SK-N-SH (cell line): Measurements from ENCODE around the gene CROT. TPM values are rescaled to one million over a fixed set of nuclear protein-coding genes. Genes with fewer than 3 reads are reported as not detected.

Experiments used
- CTCF ChIA-PET: fragments of 300-600, 350-600 bp; formaldehyde crosslinking; extraction: SDS; loops from one replicate; lab custom pipeline; 2021; lab: Yijun Ruan, JAX
- POLR2A ChIA-PET: fragments of 350-600 bp; sonication (Branson Sonifier 250); formaldehyde crosslinking; extraction: SDS; loops from one replicate; lab custom pipeline; 2020; ENCODE audit warnings: antibody characterized with exemption, inconsistent platforms; lab: Yijun Ruan, JAX
- DNase-seq: peaks from one replicate; pipeline ENCODE4 v3.0.0; 2012
- H2AFZ ChIP-seq: fragments of 200-600 bp; sonication (generic); 2 replicates; pipeline ENCODE4 v1.8.1; 2016; ENCODE audit warnings: antibody characterized with exemption, mild to moderate bottlenecking, low read depth
- H3F3A ChIP-seq: fragments of 200-600 bp; sonication (generic); replicated peaks from 2 replicates; pipeline ENCODE3; 2016; ENCODE audit warnings: antibody characterized with exemption, mild to moderate bottlenecking; ENCODE audit not compliant: insufficient read depth
- H3K27ac ChIP-seq, 2 experiments: fragments of 200-500 bp in 1 of 2; fragments of 200-600 bp in 1 of 2; sonication (Bioruptor generic) in 1 of 2; sonication (generic), shearing (Covaris generic) in 1 of 2; 2 replicates each; pipeline versions ENCODE4 v1.5.1 to v1.6.1; 2014 to 2016; ENCODE audit warnings: low read depth in 2 of 2, inconsistent platforms in 1 of 2, low read length in 1 of 2, mild to moderate bottlenecking in 1 of 2, mixed read lengths in 1 of 2
- H3K27me3 ChIP-seq: fragments of 200-600 bp; sonication (generic), shearing (Covaris generic); 2 replicates; pipeline ENCODE4 v1.6.1; 2016; ENCODE audit warnings: mixed run types; ENCODE audit not compliant: insufficient read depth
- H3K36me3 ChIP-seq, 2 experiments: fragments of 200-500 bp in 1 of 2; fragments of 200-600 bp in 1 of 2; sonication (Bioruptor generic) in 1 of 2; sonication (generic) in 1 of 2; replicated peaks in 1 of 2; 2 replicates each; pipeline versions ENCODE3 to v1.5.1; 2014 to 2016; ENCODE audit warnings: low read length in 1 of 2, mild to moderate bottlenecking in 1 of 2; ENCODE audit not compliant: insufficient read depth in 2 of 2, control insufficient read depth in 1 of 2
- H3K4me1 ChIP-seq, 2 experiments: fragments of 200-500 bp in 1 of 2; fragments of 200-600 bp in 1 of 2; sonication (Bioruptor generic) in 1 of 2; sonication (generic), shearing (Covaris generic) in 1 of 2; 2 replicates each; pipeline versions ENCODE4 v1.5.1 to v1.6.1; 2014 to 2016; ENCODE audit warnings: low read depth in 1 of 2, low read length in 1 of 2, mixed run types in 1 of 2; ENCODE audit not compliant: insufficient read depth in 2 of 2, control insufficient read depth in 1 of 2
- H3K4me2 ChIP-seq: fragments of 200-600 bp; sonication (generic), shearing (Covaris generic); 2 replicates; pipeline ENCODE4 v1.6.1; 2017; ENCODE audit warnings: mixed run types
- H3K4me3 ChIP-seq, 2 experiments: fragments of 200-500 bp in 1 of 2; fragments of 200-600 bp in 1 of 2; sonication (Bioruptor generic) in 1 of 2; sonication (generic), shearing (Covaris generic) in 1 of 2; 2 replicates each; pipeline versions ENCODE4 v1.5.1 to v1.8.1; 2014 to 2016; ENCODE audit warnings: low read depth in 2 of 2, inconsistent platforms in 1 of 2, low read length in 1 of 2, mild to moderate bottlenecking in 1 of 2, mixed read lengths in 1 of 2, moderate library complexity in 1 of 2
- H3K79me2 ChIP-seq: fragments of 200-600 bp; sonication (generic); 2 replicates; pipeline ENCODE4 v1.8.1; 2017; ENCODE audit warnings: mild to moderate bottlenecking; ENCODE audit not compliant: insufficient read depth
- H3K9ac ChIP-seq: fragments of 200-600 bp; sonication (generic); 2 replicates; pipeline ENCODE4 v1.6.1; 2017; ENCODE audit warnings: mixed run types
- H3K9me2 ChIP-seq: fragments of 200-600 bp; sonication (generic); 2 replicates; pipeline ENCODE4 v1.6.1; 2017; ENCODE audit warnings: mixed run types
- H3K9me3 ChIP-seq: fragments of 200-600 bp; sonication (generic); 2 replicates; pipeline ENCODE4 v1.6.1; 2017; ENCODE audit warnings: mixed run types, mild to moderate bottlenecking, moderate library complexity
- H4K20me1 ChIP-seq: fragments of 200-600 bp; sonication (generic); 2 replicates; pipeline ENCODE4 v1.6.1; 2017; ENCODE audit warnings: mild to moderate bottlenecking, mixed run types; ENCODE audit not compliant: insufficient read depth
- CHD2 ChIP-seq: fragments of 150-350 bp; IDR thresholded peaks from 2 replicates; pipeline ENCODE4 v1.6.1; 2018; ENCODE audit warnings: low read length; ENCODE audit not compliant: partially characterized antibody
- EP300 ChIP-seq, 2 experiments: IDR thresholded peaks; 2 replicates each; pipeline versions ENCODE4 v1.4.0 to v1.6.1; 2012; ENCODE audit warnings: borderline replicate concordance in 1 of 2, low read depth in 1 of 2, low read length in 1 of 2
- EZH2phosphoT487 ChIP-seq: fragments of 200-600 bp; sonication (generic); IDR thresholded peaks from 2 replicates; pipeline ENCODE4 v1.6.1; 2017; ENCODE audit warnings: low read depth, mixed run types, mild to moderate bottlenecking, antibody characterized with exemption, moderate library complexity, borderline replicate concordance
- FOSL2 ChIP-seq: IDR thresholded peaks from 2 replicates; pipeline ENCODE4 v1.4.0; 2012; ENCODE audit warnings: low read depth, mild to moderate bottlenecking, moderate library complexity, borderline replicate concordance
- FOXJ3 ChIP-seq: sonication (generic); formaldehyde crosslinking; IDR thresholded peaks from 2 replicates; pipeline ENCODE4 v1.5.1; 2020; ENCODE audit warnings: mild to moderate bottlenecking, missing genetic modification reagents
- FOXM1 ChIP-seq: IDR thresholded peaks from 2 replicates; pipeline ENCODE4 v1.4.0; 2012; ENCODE audit warnings: low read depth, mild to moderate bottlenecking
- GATA2 ChIP-seq: sonication (generic); formaldehyde crosslinking; IDR thresholded peaks from 2 replicates; pipeline ENCODE4 v1.5.0; 2020; ENCODE audit warnings: mild to moderate bottlenecking, missing genetic modification reagents
- IRF3 ChIP-seq: fragments of 150-350 bp; IDR thresholded peaks from 2 replicates; pipeline ENCODE4 v1.6.1; 2016; ENCODE audit warnings: mild to moderate bottlenecking, low read depth, low read length
- JUND ChIP-seq: IDR thresholded peaks from 2 replicates; pipeline ENCODE4 v1.4.0; 2012
- MAX ChIP-seq: IDR thresholded peaks from 2 replicates; pipeline ENCODE4 v1.4.0; 2012; ENCODE audit warnings: low read depth
- MEF2A ChIP-seq: IDR thresholded peaks from 2 replicates; pipeline ENCODE4 v1.4.0; 2012; ENCODE audit warnings: low read depth, borderline replicate concordance
- NFIC ChIP-seq: IDR thresholded peaks from 2 replicates; pipeline ENCODE4 v1.4.0; 2012; ENCODE audit warnings: borderline replicate concordance
- PBX3 ChIP-seq: IDR thresholded peaks from 2 replicates; pipeline ENCODE4; 2012
- POLR2AphosphoS5 ChIP-seq: IDR thresholded peaks from 2 replicates; pipeline ENCODE4 v1.6.1; 2012; ENCODE audit warnings: low read depth, low read length
- RAD21 ChIP-seq: IDR thresholded peaks from 2 replicates; pipeline ENCODE4 v1.6.1; 2012; ENCODE audit warnings: mild to moderate bottlenecking, low read length
- RCOR1 ChIP-seq: fragments of 150-350 bp; IDR thresholded peaks from 2 replicates; pipeline ENCODE4 v1.6.1; 2017; ENCODE audit warnings: antibody characterized with exemption, low read length
- RXRA ChIP-seq: IDR thresholded peaks from 2 replicates; pipeline ENCODE4 v1.4.0; 2012; ENCODE audit warnings: low read depth, mild to moderate bottlenecking, borderline replicate concordance
- SIN3A ChIP-seq: IDR thresholded peaks from 2 replicates; pipeline ENCODE4 v1.6.1; 2012; ENCODE audit warnings: low read depth, mild to moderate bottlenecking, low read length, moderate library complexity, borderline replicate concordance
- SMC3 ChIP-seq: IDR thresholded peaks from 2 replicates; pipeline ENCODE4 v1.6.1; 2012; ENCODE audit warnings: low read depth, low read length, improper control_type of control experiment
- TAF1 ChIP-seq: IDR thresholded peaks from 2 replicates; pipeline ENCODE4 v1.6.1; 2012; ENCODE audit warnings: low read depth, mild to moderate bottlenecking, low read length, moderate library complexity, borderline replicate concordance
- TCF12 ChIP-seq: IDR thresholded peaks from 2 replicates; pipeline ENCODE4 v1.4.0; 2012
- TEAD4 ChIP-seq: IDR thresholded peaks from 2 replicates; pipeline ENCODE4 v1.4.0; 2012; ENCODE audit warnings: mild to moderate bottlenecking, borderline replicate concordance; ENCODE audit not compliant: insufficient read depth
- WGBS: methylation state at CpG from one replicate; pipeline ENCODE4 v1.1.6; 2017; ENCODE audit warnings: low lambda C conversion rate; 5-methylcytosine and 5-hydroxymethylcytosine counted together
- polyA plus RNA-seq, 3 experiments: library from polyadenylated mRNA; depleted of rRNA; stranded (reverse); fragments of >200 nt; gene quantifications; 2 replicates each; pipeline ENCODE4 v1.2.3, GENCODE V29; 2012

The CROT gene
- polyA plus RNA-seq, 1 of the 3 experiments (the other 2 are of a cell fraction): 7.9 TPM

GRCh38 chr7:87395442-87396020, 50.1 kb downstream of the CROT start:
- Histone ChIP-seq H3K27ac (no peak overlapping the region), H4K20me1 (no peaks in the 10 kb centered on the region), H3K4me1 (peaks cover 0 to 4% of the 10 kb centered on the region in 2 experiments; a peak in 1 of 4 replicates), H3K9ac (no peak overlapping the region), H3K9me2 (no peaks in the 10 kb centered on the region), H3K4me3 (no peak overlapping the region), H3K27me3 (no peaks in the 10 kb centered on the region), H3K36me3 (peaks cover 15 to 33% of the 10 kb centered on the region in 2 experiments), H3F3A (no peaks in the 10 kb centered on the region), H3K9me3 (no peaks in the 10 kb centered on the region), H3K4me2 (no peak overlapping the region), H2AFZ (no peak overlapping the region), H3K79me2 (no peaks in the 10 kb centered on the region)
- ChIA-PET POLR2A (no interaction called here), CTCF (no interaction called here)
- no peak for DNase-seq
- 59% methylated on average over 1 of the region's 1 CpG for WGBS
- TF ChIP-seq MEF2A (no peak), SMC3 (no peak), FOXJ3 (CRISPR knock-in tag) (no peak), RAD21 (no peak), PBX3 (no peak), SIN3A (no peak), TEAD4 (no peak), TCF12 (no peak), EZH2phosphoT487 (no peak), TAF1 (no peak), GATA2 (CRISPR knock-in tag) (no peak), POLR2AphosphoS5 (no peak), FOXM1 (no peak), MAX (no peak), RXRA (no peak), EP300 (IDR thresholded peaks at IDR 0.05; ENCODE audit: borderline replicate concordance in 1 of 2, low read depth in 1 of 2, low read length in 1 of 2) (no peak), IRF3 (no peak)

- Histone ChIP-seq H3K36me3 (peaks cover 7 to 12% of the 10 kb centered on the region in 2 experiments), H4K20me1 (no peaks in the 10 kb centered on the region), H3K4me3 (no peak overlapping the region), H3K79me2 (no peaks in the 10 kb centered on the region), H3K9me2 (no peaks in the 10 kb centered on the region), H3K27ac (no peak overlapping the region), H3K9ac (no peak overlapping the region), H3K4me1 (peaks cover 0 to 4% of the 10 kb centered on the region in 2 experiments; a peak in 1 of 4 replicates), H2AFZ (no peak overlapping the region), H3F3A (no peaks in the 10 kb centered on the region), H3K27me3 (no peaks in the 10 kb centered on the region), H3K9me3 (no peaks in the 10 kb centered on the region), H3K4me2 (no peak overlapping the region)
- WGBS: 84% methylated on average over 2 of the region's 2 CpGs
- ChIA-PET CTCF (interaction anchor here (1.0 to 3.4 kb wide), 3 partner anchors 18 to 86 kb away, joined by 3 to 18 read pairs (median 5); no protein-coding TSS in a partner anchor), POLR2A (no interaction called here)
- DNase-seq: no peak
- no peak for TF ChIP-seq FOXM1
- TF ChIP-seq TAF1: no peak
- TF ChIP-seq EP300 (IDR thresholded peaks at IDR 0.05; ENCODE audit: borderline replicate concordance in 1 of 2, low read depth in 1 of 2, low read length in 1 of 2): no peak
- peak; percentile 68 for TF ChIP-seq JUND
- TF ChIP-seq NFIC: no peak
- no peak for TF ChIP-seq IRF3
- TF ChIP-seq RCOR1: no peak
- peak; percentile 32; the same call in 1 of the 2 replicates for TF ChIP-seq PBX3
- peak; percentile 45; the same call in 1 of the 2 replicates for TF ChIP-seq TCF12
- peak; percentile 74 for TF ChIP-seq FOSL2
- TF ChIP-seq CHD2: no peak
Measured at GRCh38 chr7:87398446-87398845, 53.0 kb downstream of the CROT start.
